KMS-11 (cell line): Measurements from ENCODE around the gene NTM.

ENCODE experiments used
- H2AFZ ChIP-seq: fragments of 200-600 bp; sonication (generic); 2 replicates; pipeline ENCODE4 v1.6.1; 2016; ENCODE audit warnings: antibody characterized with exemption, mixed run types, low read depth
- H3K27ac ChIP-seq: fragments of 200-600 bp; sonication (generic); 2 replicates; pipeline ENCODE4 v1.6.1; 2016; ENCODE audit warnings: mild to moderate bottlenecking, mixed run types
- H3K27me3 ChIP-seq: fragments of 200-600 bp; sonication (generic); 2 replicates; pipeline ENCODE4 v1.6.1; 2017; ENCODE audit warnings: mild to moderate bottlenecking, low read depth, mixed run types, moderate library complexity; ENCODE audit not compliant: insufficient read depth
- H3K36me3 ChIP-seq: fragments of 200-600 bp; sonication (generic); 2 replicates; pipeline ENCODE4 v1.6.1; 2017; ENCODE audit warnings: mild to moderate bottlenecking, mixed run types; ENCODE audit not compliant: insufficient read depth
- H3K4me1 ChIP-seq: fragments of 200-600 bp; sonication (generic); 2 replicates; pipeline ENCODE4 v1.6.1; 2016; ENCODE audit warnings: mild to moderate bottlenecking, low read depth, mixed run types; ENCODE audit not compliant: poor library complexity, severe bottlenecking
- H3K4me2 ChIP-seq: fragments of 200-600 bp; sonication (generic); 2 replicates; pipeline ENCODE4 v1.7.0; 2016; ENCODE audit warnings: mild to moderate bottlenecking, mixed run types
- H3K4me3 ChIP-seq: fragments of 200-600 bp; sonication (generic); IDR thresholded peaks from 2 replicates; pipeline ENCODE4 v1.6.1; 2017; ENCODE audit warnings: low read depth, low read length, mixed read lengths; ENCODE audit not compliant: insufficient read depth
- H3K79me2 ChIP-seq: fragments of 200-600 bp; sonication (generic); 2 replicates; pipeline ENCODE4 v1.6.1; 2016; ENCODE audit warnings: low read depth, mixed run types; ENCODE audit not compliant: insufficient read depth
- H3K9ac ChIP-seq: fragments of 200-600 bp; sonication (generic); 2 replicates; pipeline ENCODE4 v1.6.1; 2016; ENCODE audit warnings: mild to moderate bottlenecking, mixed run types
- H4K20me1 ChIP-seq: fragments of 200-600 bp; sonication (generic); 2 replicates; pipeline ENCODE4 v1.6.1; 2016; ENCODE audit warnings: mild to moderate bottlenecking, mixed run types; ENCODE audit not compliant: insufficient read depth
- CTCF ChIP-seq: fragments of 200-600 bp; sonication (generic); conservative IDR thresholded peaks from 2 replicates; pipeline ENCODE4 v1.6.1; 2017; ENCODE audit warnings: low read depth, mild to moderate bottlenecking, antibody characterized with exemption, low read length, moderate library complexity, mixed read lengths

NTM gene

GRCh38 chr11:131991606-131992005, 621.2 kb downstream of the NTM start:
- no peak overlapping the region for H3K27ac ChIP-seq
- H3K9ac ChIP-seq = no peak overlapping the region
- no peak overlapping the region for H2AFZ ChIP-seq
- H3K79me2 ChIP-seq = no peaks in the 10 kb centered on the region
- H3K4me2 ChIP-seq = no peak overlapping the region
- no peaks in the 10 kb centered on the region for H3K4me1 ChIP-seq
- H3K27me3 ChIP-seq = no peaks in the 10 kb centered on the region
- H3K4me3 ChIP-seq = no peak overlapping the region
- TF ChIP-seq CTCF = no peak
- no peaks in the 10 kb centered on the region for H3K36me3 ChIP-seq
- no peaks in the 10 kb centered on the region for H4K20me1 ChIP-seq

DNA sequence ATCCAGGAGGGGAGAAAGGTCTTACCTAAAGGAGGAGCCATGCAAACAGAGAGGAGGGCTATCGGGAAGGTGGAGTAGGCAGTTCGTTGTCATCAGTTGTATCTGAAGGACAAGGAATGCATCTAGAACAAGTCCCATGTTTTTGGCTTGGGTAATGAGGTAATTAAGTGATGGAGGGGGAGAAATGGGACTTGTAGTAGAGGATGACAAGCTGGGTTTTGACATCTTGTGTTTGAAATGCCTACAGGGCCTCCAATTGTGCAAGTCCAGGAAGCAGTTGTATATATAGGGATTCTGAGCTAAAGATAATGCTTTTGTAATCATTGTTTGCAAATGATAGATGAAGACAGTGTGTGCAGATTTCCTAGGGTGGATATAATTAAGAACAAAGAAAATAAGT, 622.8 kb downstream of the NTM start:
- Histone ChIP-seq H2AFZ (no peak overlapping the region), H3K4me3 (no peak overlapping the region), H3K27me3 (no peaks in the 10 kb centered on the region), H3K4me2 (no peak overlapping the region), H3K79me2 (no peaks in the 10 kb centered on the region), H3K9ac (no peak overlapping the region), H3K36me3 (no peaks in the 10 kb centered on the region), H4K20me1 (no peaks in the 10 kb centered on the region), H3K4me1 (no peaks in the 10 kb centered on the region), H3K27ac (no peak overlapping the region)
- TF ChIP-seq CTCF = no peak

- Histone ChIP-seq H2AFZ (no peak overlapping the region), H3K27me3 (no peaks in the 10 kb centered on the region), H3K36me3 (no peaks in the 10 kb centered on the region), H3K79me2 (no peaks in the 10 kb centered on the region), H4K20me1 (no peaks in the 10 kb centered on the region), H3K4me1 (no peaks in the 10 kb centered on the region), H3K4me2 (no peak overlapping the region), H3K27ac (no peak overlapping the region), H3K9ac (no peak overlapping the region), H3K4me3 (no peak overlapping the region)
- no peak for TF ChIP-seq CTCF
Observed at GRCh38 chr11:131998020-131998419, 627.6 kb downstream of the NTM start.

- H3K27me3 ChIP-seq = no peaks in the 10 kb centered on the region
- H3K36me3 ChIP-seq = no peaks in the 10 kb centered on the region
- H4K20me1 ChIP-seq = no peaks in the 10 kb centered on the region
- H2AFZ ChIP-seq = no peak overlapping the region
- H3K27ac ChIP-seq = no peak overlapping the region
- H3K4me2 ChIP-seq = no peak overlapping the region
- H3K4me1 ChIP-seq = no peaks in the 10 kb centered on the region
- H3K79me2 ChIP-seq = no peaks in the 10 kb centered on the region
- no peak overlapping the region for H3K9ac ChIP-seq
- no peak overlapping the region for H3K4me3 ChIP-seq
- TF ChIP-seq CTCF = no peak
Observed at GRCh38 chr11:131999084-131999483, 628.7 kb downstream of the NTM start.

DNA sequence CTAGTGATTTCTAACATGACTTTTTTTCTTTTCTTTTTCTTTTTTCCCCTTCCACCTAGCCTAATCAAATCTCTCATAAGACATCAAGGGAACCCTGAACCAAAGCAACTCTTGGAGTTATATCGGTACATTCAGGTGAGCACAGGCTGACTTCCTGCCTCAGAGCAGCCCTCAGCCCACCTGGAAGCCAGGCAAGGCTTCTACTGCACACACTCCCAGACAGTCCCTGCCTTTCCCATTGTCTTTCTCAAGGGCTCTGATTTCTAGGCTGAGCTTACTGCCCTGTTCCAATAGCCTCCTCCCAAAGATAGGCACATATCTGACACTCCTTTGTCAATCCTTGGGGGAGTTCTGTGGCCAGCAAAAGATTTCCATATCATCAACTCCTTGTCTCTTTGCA, 629.5 kb downstream of the NTM start:
- no peak overlapping the region for H2AFZ ChIP-seq
- H3K4me2 ChIP-seq = no peak overlapping the region
- no peak overlapping the region for H3K27ac ChIP-seq
- no peak overlapping the region for H3K9ac ChIP-seq
- H3K27me3 ChIP-seq = no peaks in the 10 kb centered on the region
- no peak overlapping the region for H3K4me3 ChIP-seq
- H3K79me2 ChIP-seq = no peaks in the 10 kb centered on the region
- H3K4me1 ChIP-seq = no peaks in the 10 kb centered on the region
- H4K20me1 ChIP-seq = no peaks in the 10 kb centered on the region
- no peak for TF ChIP-seq CTCF
- H3K36me3 ChIP-seq = no peaks in the 10 kb centered on the region
